ENCODE data around the gene HSPB2.

Gene HSPB2

GRCh38 chr11:111937844-111938243, 25.3 kb downstream of the HSPB2 start:
- Histone ChIP-seq H3K27ac (ENCODE audit: low read length) (no peak overlapping the region), H3K27me3 (ENCODE audit: control insufficient read depth, insufficient read depth, low read length) (no peaks in the 10 kb centered on the region), H3K9me3 (ENCODE audit: control insufficient read depth, insufficient read depth, low read length) (no peaks in the 10 kb centered on the region), H3K36me3 (ENCODE audit: control insufficient read depth, insufficient read depth, low read length) (no peaks in the 10 kb centered on the region), H3K4me1 (ENCODE audit: control insufficient read depth, insufficient read depth, low read length) (peaks cover 8% of the 10 kb centered on the region), H3K4me3 (ENCODE audit: low read length) (peak overlapping the region; percentile 70; the same call in 1 of the 2 replicates)
- DNase-seq (ENCODE audit: low read depth, low spot score): no peak
- WGBS (ENCODE audit: insufficient coverage, insufficient read length): no CpG with 5 or more reads among the region's 7 CpGs

DNA sequence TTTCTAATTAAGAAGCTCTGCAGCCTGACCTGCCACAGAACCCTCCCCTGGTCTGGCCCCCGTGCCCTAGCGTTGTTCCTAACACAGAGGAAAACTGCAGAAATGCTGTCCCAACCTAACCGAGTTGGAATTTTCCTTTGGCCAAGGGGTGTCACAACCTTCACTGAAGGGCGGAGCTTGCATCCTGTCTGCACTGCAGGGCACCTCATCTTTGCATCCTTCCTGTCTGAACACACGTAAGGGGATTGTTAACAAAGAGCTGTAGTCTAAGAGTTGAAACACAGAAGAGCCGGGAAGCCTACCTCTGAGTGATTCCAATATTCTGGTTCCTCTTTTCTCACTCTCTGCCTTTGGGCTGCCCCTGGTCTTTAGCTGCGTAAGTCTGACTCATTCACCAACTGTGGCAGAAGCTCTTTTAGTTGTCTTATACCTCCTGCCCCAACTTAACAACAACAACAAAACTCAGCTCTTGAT, 26.2 kb downstream of the HSPB2 start:
- peaks cover 8% of the 10 kb centered on the region for H3K4me1 ChIP-seq (ENCODE audit: control insufficient read depth, insufficient read depth, low read length)
- no peaks in the 10 kb centered on the region for H3K36me3 ChIP-seq (ENCODE audit: control insufficient read depth, insufficient read depth, low read length)
- WGBS (ENCODE audit: insufficient coverage, insufficient read length): no CpG with 5 or more reads among the region's 7 CpGs
- no peak overlapping the region for H3K4me3 ChIP-seq (ENCODE audit: low read length)
- no peaks in the 10 kb centered on the region for H3K9me3 ChIP-seq (ENCODE audit: control insufficient read depth, insufficient read depth, low read length)
- no peak for DNase-seq (ENCODE audit: low read depth, low spot score)
- H3K27me3 ChIP-seq (ENCODE audit: control insufficient read depth, insufficient read depth, low read length): no peaks in the 10 kb centered on the region
- no peak overlapping the region for H3K27ac ChIP-seq (ENCODE audit: low read length)

DNA sequence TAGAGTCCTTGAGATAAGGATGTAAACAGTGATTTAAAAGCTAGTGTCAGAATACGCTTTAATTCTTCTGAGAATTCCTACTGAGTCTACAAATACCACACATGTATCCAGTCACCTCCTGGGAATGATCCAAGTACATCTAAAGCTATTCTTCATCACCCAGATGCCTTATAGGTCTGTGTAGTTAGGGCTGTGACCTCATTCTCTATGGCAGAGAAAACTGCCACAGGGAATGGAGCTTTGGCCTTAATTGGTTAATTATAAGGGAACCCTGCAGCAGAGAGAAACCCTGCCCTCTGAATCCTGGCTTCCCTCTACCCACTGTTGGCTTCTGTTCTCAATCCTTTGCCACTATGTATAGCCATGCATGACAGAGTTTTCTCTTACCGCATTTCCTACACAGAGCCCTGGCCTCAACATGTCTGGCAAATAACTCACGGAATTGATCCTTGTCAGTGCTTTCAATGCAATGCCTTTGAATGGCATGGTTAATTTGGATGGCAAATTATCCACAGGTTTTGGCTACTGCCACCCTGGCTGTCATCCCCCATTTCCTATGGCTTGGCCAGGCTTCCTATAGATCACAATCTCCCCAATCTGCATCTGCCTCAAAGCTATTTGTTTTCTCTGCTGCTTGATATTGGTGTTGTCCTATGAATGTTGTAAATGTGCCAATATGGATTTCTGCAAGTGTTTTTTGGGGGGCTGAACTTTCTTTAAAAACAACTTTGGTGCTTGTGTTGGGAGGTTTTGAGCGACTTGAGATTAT, 27.5 kb downstream of the HSPB2 start:
- no CpG with 5 or more reads among the region's 4 CpGs for WGBS (ENCODE audit: insufficient coverage, insufficient read length)
- DNase-seq (ENCODE audit: low read depth, low spot score): no peak
- H3K27me3 ChIP-seq (ENCODE audit: control insufficient read depth, insufficient read depth, low read length): no peaks in the 10 kb centered on the region
- H3K9me3 ChIP-seq (ENCODE audit: control insufficient read depth, insufficient read depth, low read length): no peaks in the 10 kb centered on the region
- H3K4me3 ChIP-seq (ENCODE audit: low read length): no peak overlapping the region
- no peak overlapping the region for H3K27ac ChIP-seq (ENCODE audit: low read length)
- H3K4me1 ChIP-seq (ENCODE audit: control insufficient read depth, insufficient read depth, low read length): peaks cover 8% of the 10 kb centered on the region
- H3K36me3 ChIP-seq (ENCODE audit: control insufficient read depth, insufficient read depth, low read length): no peaks in the 10 kb centered on the region

GRCh38 chr11:111941963-111942362, 29.4 kb downstream of the HSPB2 start:
- H3K4me3 ChIP-seq (ENCODE audit: low read length): no peak overlapping the region
- no peak overlapping the region for H3K27ac ChIP-seq (ENCODE audit: low read length)
- no peak for DNase-seq (ENCODE audit: low read depth, low spot score)
- H3K36me3 ChIP-seq (ENCODE audit: control insufficient read depth, insufficient read depth, low read length): no peaks in the 10 kb centered on the region; the same call in 1 of the 2 replicates
- H3K9me3 ChIP-seq (ENCODE audit: control insufficient read depth, insufficient read depth, low read length): no peaks in the 10 kb centered on the region
- no CpG with 5 or more reads among the region's 5 CpGs for WGBS (ENCODE audit: insufficient coverage, insufficient read length)
- H3K27me3 ChIP-seq (ENCODE audit: control insufficient read depth, insufficient read depth, low read length): no peaks in the 10 kb centered on the region; the same call in 1 of the 2 replicates
- H3K4me1 ChIP-seq (ENCODE audit: control insufficient read depth, insufficient read depth, low read length): peaks cover 8% of the 10 kb centered on the region

DNA sequence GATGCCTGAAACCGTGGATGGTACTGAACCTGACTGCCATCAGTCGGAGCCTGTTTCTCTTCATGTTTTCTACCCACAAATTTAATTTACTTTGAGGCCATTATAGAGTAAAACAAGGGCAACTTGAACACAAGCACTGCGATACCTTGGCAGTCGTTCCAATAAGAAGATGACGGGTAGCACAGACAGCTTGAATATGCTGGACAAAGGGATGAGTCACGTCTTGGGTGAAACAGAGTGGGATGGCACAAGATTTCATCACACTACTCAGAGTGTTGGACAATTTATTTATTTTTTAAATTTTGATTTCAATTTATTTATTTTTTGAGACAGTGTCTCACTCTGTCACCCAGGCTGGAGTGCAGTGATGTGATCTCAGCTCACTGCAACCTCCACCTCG, 30.3 kb downstream of the HSPB2 start:
- Histone ChIP-seq H3K36me3 (ENCODE audit: control insufficient read depth, insufficient read depth, low read length) (no peaks in the 10 kb centered on the region; the same call in 1 of the 2 replicates), H3K27me3 (ENCODE audit: control insufficient read depth, insufficient read depth, low read length) (no peaks in the 10 kb centered on the region; the same call in 1 of the 2 replicates), H3K4me1 (ENCODE audit: control insufficient read depth, insufficient read depth, low read length) (peaks cover 8% of the 10 kb centered on the region), H3K4me3 (ENCODE audit: low read length) (no peak overlapping the region), H3K9me3 (ENCODE audit: control insufficient read depth, insufficient read depth, low read length) (no peaks in the 10 kb centered on the region), H3K27ac (ENCODE audit: low read length) (no peak overlapping the region)
- no peak for DNase-seq (ENCODE audit: low read depth, low spot score)
- WGBS (ENCODE audit: insufficient coverage, insufficient read length): no CpG with 5 or more reads among the region's 7 CpGs

- no peak overlapping the region for H3K4me3 ChIP-seq (ENCODE audit: low read length)
- no peaks in the 10 kb centered on the region for H3K9me3 ChIP-seq (ENCODE audit: control insufficient read depth, insufficient read depth, low read length)
- DNase-seq (ENCODE audit: low read depth, low spot score): no peak
- no CpG with 5 or more reads among the region's 3 CpGs for WGBS (ENCODE audit: insufficient coverage, insufficient read length)
- H3K27ac ChIP-seq (ENCODE audit: low read length): no peak overlapping the region
- 0 out of 2 replicates have a peak, but pooled peaks cover 1% of the 10 kb centered on the region for H3K4me1 ChIP-seq (ENCODE audit: control insufficient read depth, insufficient read depth, low read length)
- H3K27me3 ChIP-seq (ENCODE audit: control insufficient read depth, insufficient read depth, low read length): no peaks in the 10 kb centered on the region; the same call in 1 of the 2 replicates
- no peaks in the 10 kb centered on the region; the same call in 1 of the 2 replicates for H3K36me3 ChIP-seq (ENCODE audit: control insufficient read depth, insufficient read depth, low read length)
Observed at GRCh38 chr11:111944139-111944538, 31.6 kb downstream of the HSPB2 start.

DNA sequence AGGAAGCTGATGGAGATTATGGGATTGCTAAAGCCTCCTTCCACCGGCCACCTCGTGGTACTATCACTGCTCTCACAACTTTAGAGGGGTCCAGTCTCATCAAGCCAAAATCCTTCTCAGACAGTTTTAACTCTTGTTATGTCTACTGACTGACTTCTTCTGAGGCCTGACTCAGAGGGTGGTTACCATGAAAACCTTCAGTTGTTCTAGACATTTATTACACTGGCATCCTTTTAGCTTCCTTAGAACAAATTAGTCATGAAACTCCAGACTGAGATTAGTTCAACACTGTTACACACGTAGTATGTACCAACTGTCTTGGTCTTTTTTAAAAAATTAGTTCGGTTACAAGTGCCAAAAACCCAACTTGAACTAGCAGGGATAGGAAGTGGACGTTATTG, 32.1 kb downstream of the HSPB2 start:
- H3K27me3 ChIP-seq (ENCODE audit: control insufficient read depth, insufficient read depth, low read length): no peaks in the 10 kb centered on the region; the same call in 1 of the 2 replicates
- H3K27ac ChIP-seq (ENCODE audit: low read length): no peak overlapping the region
- H3K36me3 ChIP-seq (ENCODE audit: control insufficient read depth, insufficient read depth, low read length): no peaks in the 10 kb centered on the region; the same call in 1 of the 2 replicates
- no peak overlapping the region for H3K4me3 ChIP-seq (ENCODE audit: low read length)
- H3K4me1 ChIP-seq (ENCODE audit: control insufficient read depth, insufficient read depth, low read length): 0 out of 2 replicates have a peak, but pooled peaks cover 1% of the 10 kb centered on the region
- no peaks in the 10 kb centered on the region for H3K9me3 ChIP-seq (ENCODE audit: control insufficient read depth, insufficient read depth, low read length)
- no CpG with 5 or more reads among the region's 5 CpGs for WGBS (ENCODE audit: insufficient coverage, insufficient read length)
- no peak for DNase-seq (ENCODE audit: low read depth, low spot score)

DNA sequence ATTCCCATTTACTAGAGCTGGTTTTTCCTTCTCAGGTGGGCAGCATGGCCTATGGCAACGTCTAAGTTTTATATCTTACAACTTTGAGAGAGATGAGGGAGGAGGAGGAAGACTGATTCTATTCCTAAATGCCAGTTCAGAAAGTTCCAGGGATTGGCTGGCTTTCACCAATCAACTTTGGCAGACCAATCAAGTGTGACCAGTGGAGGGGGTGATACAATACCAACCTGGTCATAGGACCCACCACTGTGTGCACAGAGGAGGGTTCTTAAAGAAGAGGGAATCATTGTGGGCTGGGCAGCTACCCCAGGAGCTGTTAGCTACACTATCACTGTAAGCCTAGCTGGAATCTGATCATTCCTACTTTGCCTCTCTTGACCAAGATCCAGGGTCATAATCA, 32.7 kb downstream of the HSPB2 start:
- no peaks in the 10 kb centered on the region; the same call in 1 of the 2 replicates for H3K27me3 ChIP-seq (ENCODE audit: control insufficient read depth, insufficient read depth, low read length)
- no peaks in the 10 kb centered on the region; the same call in 1 of the 2 replicates for H3K36me3 ChIP-seq (ENCODE audit: control insufficient read depth, insufficient read depth, low read length)
- no peak for DNase-seq (ENCODE audit: low read depth, low spot score)
- no CpG with 5 or more reads among the region's 1 CpG for WGBS (ENCODE audit: insufficient coverage, insufficient read length)
- no peaks in the 10 kb centered on the region for H3K9me3 ChIP-seq (ENCODE audit: control insufficient read depth, insufficient read depth, low read length)
- H3K4me3 ChIP-seq (ENCODE audit: low read length): no peak overlapping the region
- no peak overlapping the region for H3K27ac ChIP-seq (ENCODE audit: low read length)
- H3K4me1 ChIP-seq (ENCODE audit: control insufficient read depth, insufficient read depth, low read length): 0 out of 2 replicates have a peak, but pooled peaks cover 1% of the 10 kb centered on the region

- no peaks in the 10 kb centered on the region for H3K9me3 ChIP-seq (ENCODE audit: control insufficient read depth, insufficient read depth, low read length)
- no CpG with 5 or more reads among the region's 3 CpGs for WGBS (ENCODE audit: insufficient coverage, insufficient read length)
- H3K36me3 ChIP-seq (ENCODE audit: control insufficient read depth, insufficient read depth, low read length): no peaks in the 10 kb centered on the region; the same call in 1 of the 2 replicates
- H3K27me3 ChIP-seq (ENCODE audit: control insufficient read depth, insufficient read depth, low read length): no peaks in the 10 kb centered on the region; the same call in 1 of the 2 replicates
- H3K4me1 ChIP-seq (ENCODE audit: control insufficient read depth, insufficient read depth, low read length): 0 out of 2 replicates have a peak, but pooled peaks cover 1% of the 10 kb centered on the region
- H3K27ac ChIP-seq (ENCODE audit: low read length): no peak overlapping the region
- H3K4me3 ChIP-seq (ENCODE audit: low read length): no peak overlapping the region
- DNase-seq (ENCODE audit: low read depth, low spot score): no peak
Observed at GRCh38 chr11:111946499-111946898, 34.0 kb downstream of the HSPB2 start.

GRCh38 chr11:111947143-111947542, 34.6 kb downstream of the HSPB2 start:
- Histone ChIP-seq H3K9me3 (ENCODE audit: control insufficient read depth, insufficient read depth, low read length) (no peaks in the 10 kb centered on the region), H3K27ac (ENCODE audit: low read length) (no peak overlapping the region), H3K4me1 (ENCODE audit: control insufficient read depth, insufficient read depth, low read length) (0 out of 2 replicates have a peak, but pooled peaks cover 1% of the 10 kb centered on the region), H3K4me3 (ENCODE audit: low read length) (no peak overlapping the region), H3K36me3 (ENCODE audit: control insufficient read depth, insufficient read depth, low read length) (no peaks in the 10 kb centered on the region; the same call in 1 of the 2 replicates), H3K27me3 (ENCODE audit: control insufficient read depth, insufficient read depth, low read length) (no peaks in the 10 kb centered on the region; the same call in 1 of the 2 replicates)
- no peak for DNase-seq (ENCODE audit: low read depth, low spot score)

Measured in iPS DF 6.9 (cell line).